GM18951 (cell line): ENCODE data around the gene CAPN10.

Experiments used
- POLR2A ChIP-seq: IDR thresholded peaks from 4 replicates; pipeline ENCODE4 v1.6.1; 2011; ENCODE audit warnings: mild to moderate bottlenecking; ENCODE audit not compliant: insufficient read length, insufficient read depth; ENCODE audit errors: extremely low read depth
- in situ Hi-C: fragments of 300-500 bp; cut with MboI; formaldehyde crosslinking; loops from one replicate; pipeline ENCODE4 v1.12.0; 2022; ENCODE audit warnings: low sequenced_read_pairs, mixed read lengths, inconsistent platforms; ENCODE audit not compliant: unreplicated experiment

CAPN10 gene

GRCh38 chr2:240574386-240575100, 12.0 kb upstream of the CAPN10 start:
- TF ChIP-seq POLR2A: no peak
- in situ Hi-C loops: no loop called here

GRCh38 chr2:240575101-240575965, 11.2 kb upstream of the CAPN10 start:
- in situ Hi-C loops: no loop called here
- peak; percentile 6 for TF ChIP-seq POLR2A

- TF ChIP-seq POLR2A: no peak
- in situ Hi-C loops: no loop called here
Observed at GRCh38 chr2:240576036-240576435, 10.5 kb upstream of the CAPN10 start.

GRCh38 chr2:240576436-240577205, 9.9 kb upstream of the CAPN10 start:
- in situ Hi-C loops: no loop called here
- TF ChIP-seq POLR2A: no peak

GRCh38 chr2:240577281-240578109, 9.0 kb upstream of the CAPN10 start:
- no peak for TF ChIP-seq POLR2A
- in situ Hi-C loops: no loop called here

GRCh38 chr2:240578110-240578450, 8.5 kb upstream of the CAPN10 start:
- in situ Hi-C loops: no loop called here
- TF ChIP-seq POLR2A: no peak

GRCh38 chr2:240578488-240578887, 8.0 kb upstream of the CAPN10 start:
- no peak for TF ChIP-seq POLR2A
- in situ Hi-C loops: no loop called here

GRCh38 chr2:240579071-240579762, 7.3 kb upstream of the CAPN10 start:
- in situ Hi-C loops: no loop called here
- no peak for TF ChIP-seq POLR2A

GRCh38 chr2:240579771-240580614, 6.5 kb upstream of the CAPN10 start:
- TF ChIP-seq POLR2A: no peak
- in situ Hi-C loops: no loop called here

- in situ Hi-C loops: no loop called here
- no peak for TF ChIP-seq POLR2A
Observed at GRCh38 chr2:240581811-240582210, 4.7 kb upstream of the CAPN10 start.

- TF ChIP-seq POLR2A: no peak
- in situ Hi-C loops: no loop called here
Observed at GRCh38 chr2:240582781-240583180, 3.8 kb upstream of the CAPN10 start.

GRCh38 chr2:240583774-240584173, 2.8 kb upstream of the CAPN10 start:
- no peak for TF ChIP-seq POLR2A
- in situ Hi-C loops: no loop called here
